Activated T-helper 17 cell treated with anti-CD3 and anti-CD28 coated beads, Interleukin-2, amount 50 U/mL, for 72 hours (primary cell): ENCODE measurements around the gene YJU2. TPM values are rescaled to one million over a fixed set of nuclear protein-coding genes. Genes with fewer than 3 reads are reported as not detected.

ENCODE experiments used
- ATAC-seq: fragments of 150-1000 bp; cut with Tn5 transposase; replicated peaks from 2 replicates; pipeline ENCODE4 v1.10.0; 2021; ENCODE audit warnings: mild to moderate bottlenecking, moderate library complexity
- H3K27ac Mint-ChIP-seq: one replicate; pipeline ENCODE4 v1.8.0; 2022; ENCODE audit warnings: mixed read lengths
- H3K27me3 Mint-ChIP-seq: one replicate; pipeline ENCODE4 v1.8.0; 2022; ENCODE audit warnings: mixed read lengths
- H3K36me3 Mint-ChIP-seq: one replicate; pipeline ENCODE4 v1.8.0; 2022; ENCODE audit warnings: low read depth, mild to moderate bottlenecking, mixed read lengths
- H3K4me1 Mint-ChIP-seq: one replicate; pipeline ENCODE4 v1.8.0; 2022; ENCODE audit warnings: mixed read lengths
- H3K4me3 Mint-ChIP-seq: one replicate; pipeline ENCODE4 v1.8.0; 2022; ENCODE audit warnings: mild to moderate bottlenecking, mixed read lengths
- H3K9me3 Mint-ChIP-seq: one replicate; pipeline ENCODE4 v1.8.0; 2022; ENCODE audit warnings: mixed read lengths
- total RNA-seq, 2 donors: library from RNA; stranded (reverse); gene quantifications; one replicate each; pipeline ENCODE4 v1.2.3, GENCODE V29; 2022

The YJU2 gene
- total RNA-seq, 2 donors from 2014 or later = 22.5 to 22.6 TPM

GRCh38 chr19:4292515-4292914 is 45.6 kb downstream of the YJU2 start:
- no peak for ATAC-seq
- Mint-ChIP-seq H3K36me3 (no peaks in the 10 kb centered on the region), H3K27ac (no peak overlapping the region), H3K4me3 (no peak overlapping the region), H3K4me1 (no peaks in the 10 kb centered on the region), H3K27me3 (no peaks in the 10 kb centered on the region), H3K9me3 (no peaks in the 10 kb centered on the region)

DNA sequence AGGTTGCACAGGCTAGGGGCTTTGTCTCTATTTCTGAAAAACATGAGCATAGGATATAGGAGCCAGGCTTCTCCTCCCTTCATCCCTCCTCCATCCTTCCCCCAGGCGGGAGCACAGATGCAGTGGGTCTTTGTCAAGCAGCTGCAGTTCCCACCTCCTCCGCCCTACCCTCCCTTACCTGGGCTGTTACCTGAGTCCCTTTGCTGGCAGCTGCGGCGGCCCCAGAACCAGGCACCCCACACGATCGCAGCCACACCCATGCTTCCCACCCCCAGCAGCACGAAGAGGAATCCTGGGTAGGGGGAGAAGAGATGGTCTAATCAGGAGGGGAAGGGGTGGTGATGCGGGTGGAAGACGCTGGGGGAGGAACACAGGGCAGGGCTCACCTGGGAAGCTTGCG is 47.5 kb downstream of the YJU2 start:
- no peak for ATAC-seq
- Mint-ChIP-seq H3K27ac (no peak overlapping the region), H3K27me3 (no peaks in the 10 kb centered on the region), H3K4me1 (no peaks in the 10 kb centered on the region), H3K9me3 (no peaks in the 10 kb centered on the region), H3K36me3 (no peaks in the 10 kb centered on the region), H3K4me3 (no peak overlapping the region)

DNA sequence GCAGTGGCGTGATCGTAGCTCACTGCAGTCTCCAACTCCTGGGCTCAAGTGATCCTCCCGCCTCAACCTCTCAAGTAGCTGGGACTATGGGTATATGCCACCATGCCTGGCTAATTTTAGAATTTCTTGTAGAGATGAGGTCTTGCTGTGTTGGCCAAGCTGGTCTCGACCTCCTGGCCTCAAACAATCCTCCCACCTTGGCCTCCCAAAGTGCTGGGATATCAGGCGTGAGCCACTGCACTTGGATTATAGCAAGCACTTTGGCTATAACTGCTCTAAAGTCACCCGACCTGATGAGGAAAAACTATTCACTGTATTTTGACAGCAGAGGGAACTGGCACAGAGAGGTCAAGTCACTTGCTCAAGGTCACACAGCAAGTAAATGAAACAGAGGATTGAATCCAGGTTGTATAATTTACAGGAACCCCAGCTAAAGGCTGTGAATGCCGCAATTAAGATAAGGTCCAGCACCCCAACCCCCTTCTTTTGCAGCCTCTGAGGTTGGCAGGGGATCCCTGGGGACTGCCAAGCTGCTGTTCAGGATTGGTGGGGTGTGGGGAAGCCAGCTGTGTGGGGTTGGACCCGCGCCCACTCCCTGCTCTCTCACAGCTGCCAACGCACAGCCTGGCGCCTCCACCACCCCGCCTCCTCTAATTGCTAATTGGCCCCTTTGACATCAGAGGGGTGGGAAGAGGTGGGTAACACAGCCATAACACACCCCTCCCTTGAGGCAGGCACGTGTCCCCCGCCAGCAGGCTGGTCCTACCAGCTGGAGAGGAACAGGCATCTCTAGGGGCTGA is 49.3 kb downstream of the YJU2 start:
- Mint-ChIP-seq H3K4me1 (no peaks in the 10 kb centered on the region), H3K27ac (no peak overlapping the region), H3K4me3 (no peak overlapping the region), H3K9me3 (no peaks in the 10 kb centered on the region), H3K36me3 (no peaks in the 10 kb centered on the region), H3K27me3 (no peaks in the 10 kb centered on the region)
- ATAC-seq = no peak

DNA sequence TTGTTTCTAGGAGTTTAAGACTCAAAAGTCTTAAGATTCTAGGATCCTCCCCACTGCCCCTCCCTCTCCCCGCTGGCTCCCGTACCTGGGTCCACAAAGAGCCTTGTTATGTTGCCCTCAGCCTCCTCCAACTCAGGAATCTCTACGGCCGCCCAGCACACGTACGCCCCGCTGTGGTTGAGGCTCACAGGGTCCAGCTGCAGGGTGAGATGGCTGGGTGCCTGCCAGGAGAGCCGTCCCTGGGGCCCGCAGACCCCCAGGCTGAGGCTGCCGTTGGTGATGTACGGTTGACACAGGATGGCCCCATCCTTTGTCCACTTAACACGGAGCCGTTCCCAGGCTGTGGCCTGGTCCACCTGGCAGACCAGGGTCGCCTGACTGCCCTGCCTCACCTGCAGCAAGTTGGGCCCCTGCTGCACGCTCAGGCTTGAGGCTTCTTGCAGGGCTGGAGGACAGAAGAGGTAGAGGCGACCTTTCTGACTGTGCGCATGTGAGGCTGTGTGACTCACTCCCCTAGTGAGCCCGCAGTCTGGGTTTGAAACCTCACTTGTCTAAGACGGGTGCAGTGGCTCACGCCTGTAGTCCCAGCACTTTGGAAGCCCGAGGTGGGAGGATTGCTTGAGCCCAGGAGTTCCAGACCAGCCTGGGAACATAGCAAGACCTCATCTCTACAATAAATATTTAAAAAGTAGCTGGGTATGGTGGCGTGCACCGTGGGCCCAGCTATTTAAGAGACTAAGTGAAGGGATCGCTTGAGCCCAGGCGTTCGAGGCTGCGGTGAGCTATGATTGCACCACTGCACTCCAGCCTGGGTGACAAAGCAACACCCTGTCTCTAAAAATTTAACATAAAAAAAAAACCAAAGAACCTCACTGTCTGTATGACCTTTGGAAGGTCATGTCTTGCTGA is 51.3 kb downstream of the YJU2 start:
- no peak overlapping the region for H3K4me3 Mint-ChIP-seq
- no peaks in the 10 kb centered on the region for H3K9me3 Mint-ChIP-seq
- H3K27ac Mint-ChIP-seq = no peak overlapping the region
- H3K36me3 Mint-ChIP-seq = no peaks in the 10 kb centered on the region
- H3K4me1 Mint-ChIP-seq = no peaks in the 10 kb centered on the region
- ATAC-seq = peak; percentile 85
- no peaks in the 10 kb centered on the region for H3K27me3 Mint-ChIP-seq

DNA sequence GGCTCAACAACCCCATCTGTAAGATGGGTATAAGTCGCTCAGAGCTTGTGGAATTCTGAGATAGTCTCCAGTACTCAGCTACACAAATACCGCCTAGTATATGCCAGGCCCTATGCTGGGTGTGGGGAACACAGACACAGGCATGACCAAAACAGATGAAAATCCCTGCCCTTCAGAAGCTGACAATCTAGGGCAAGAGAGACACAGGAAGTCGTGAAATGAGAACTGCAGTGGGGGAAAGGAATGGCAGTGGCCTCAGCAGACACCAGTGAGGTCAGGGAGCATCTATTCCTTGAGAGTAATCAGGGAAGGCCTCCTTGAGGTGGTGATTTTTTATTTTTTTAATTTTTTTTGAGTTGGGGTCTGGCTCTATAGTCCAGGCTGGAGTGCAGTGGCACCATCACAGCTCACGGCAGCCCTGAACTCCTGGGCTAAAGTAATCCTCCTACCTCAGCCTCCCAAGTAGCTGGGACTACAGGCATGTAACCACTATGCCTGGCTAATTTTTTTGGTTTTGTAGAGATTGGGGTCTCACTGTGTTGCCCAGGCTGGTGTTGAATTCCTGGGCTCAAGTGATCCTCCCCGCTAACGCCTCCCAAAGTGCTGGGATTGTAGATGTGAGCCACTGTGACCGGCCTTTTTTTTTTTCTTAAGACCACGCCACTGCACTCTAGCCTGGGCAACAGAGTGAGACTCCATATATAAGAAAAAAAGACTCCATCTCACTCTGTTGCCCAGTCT is 52.1 kb downstream of the YJU2 start:
- Mint-ChIP-seq H3K4me3 (no peak overlapping the region), H3K36me3 (no peaks in the 10 kb centered on the region), H3K4me1 (no peaks in the 10 kb centered on the region), H3K27me3 (no peaks in the 10 kb centered on the region), H3K9me3 (no peaks in the 10 kb centered on the region), H3K27ac (no peak overlapping the region)
- peak; percentile 46 for ATAC-seq

- Mint-ChIP-seq H3K27ac (no peak overlapping the region), H3K36me3 (no peaks in the 10 kb centered on the region), H3K4me1 (no peaks in the 10 kb centered on the region), H3K4me3 (no peak overlapping the region), H3K9me3 (no peaks in the 10 kb centered on the region), H3K27me3 (no peaks in the 10 kb centered on the region)
- no peak for ATAC-seq
Observed at GRCh38 chr19:4300589-4300988, 53.7 kb downstream of the YJU2 start.

GRCh38 chr19:4301590-4302242 is 54.8 kb downstream of the YJU2 start:
- Mint-ChIP-seq H3K36me3 (no peaks in the 10 kb centered on the region), H3K4me1 (no peaks in the 10 kb centered on the region), H3K27ac (peak overlapping the region; percentile 53), H3K4me3 (peak overlapping the region; percentile 38), H3K9me3 (no peaks in the 10 kb centered on the region), H3K27me3 (no peaks in the 10 kb centered on the region)
- ATAC-seq = no peak

DNA sequence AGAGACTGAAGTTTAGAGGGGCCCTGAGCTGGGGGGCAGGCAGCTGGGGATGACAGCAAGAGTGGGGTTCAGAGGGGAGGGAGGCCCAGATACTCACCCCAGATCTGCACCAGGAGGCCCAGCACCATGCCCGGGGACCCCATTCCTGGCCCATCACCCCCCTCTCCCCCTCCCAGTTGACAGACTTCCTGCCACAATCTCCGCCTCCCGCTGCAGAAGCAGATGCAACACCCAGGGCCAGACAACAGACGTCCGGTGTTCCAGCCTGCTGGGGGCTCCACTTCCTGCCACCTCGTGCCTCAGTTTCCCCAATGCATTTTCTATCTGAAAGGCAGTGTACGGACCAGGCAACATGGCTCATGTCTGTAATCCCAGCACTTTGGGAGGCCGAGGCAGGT is 55.4 kb downstream of the YJU2 start, which contains the start of gene TMIGD2:
TMIGD2 (minus strand) TSS at position 147 of the 398 bp plus-strand sequence; CDS start at position 143, 4 bp downstream.
- no peak for ATAC-seq
- no peaks in the 10 kb centered on the region for H3K36me3 Mint-ChIP-seq
- H3K27me3 Mint-ChIP-seq = no peaks in the 10 kb centered on the region
- H3K9me3 Mint-ChIP-seq = no peaks in the 10 kb centered on the region
- H3K27ac Mint-ChIP-seq = peak within 1 kb of the TSS; percentile 53
- peak within 1 kb of the TSS; percentile 38 for H3K4me3 Mint-ChIP-seq
- no peaks in the 10 kb centered on the region for H3K4me1 Mint-ChIP-seq

DNA sequence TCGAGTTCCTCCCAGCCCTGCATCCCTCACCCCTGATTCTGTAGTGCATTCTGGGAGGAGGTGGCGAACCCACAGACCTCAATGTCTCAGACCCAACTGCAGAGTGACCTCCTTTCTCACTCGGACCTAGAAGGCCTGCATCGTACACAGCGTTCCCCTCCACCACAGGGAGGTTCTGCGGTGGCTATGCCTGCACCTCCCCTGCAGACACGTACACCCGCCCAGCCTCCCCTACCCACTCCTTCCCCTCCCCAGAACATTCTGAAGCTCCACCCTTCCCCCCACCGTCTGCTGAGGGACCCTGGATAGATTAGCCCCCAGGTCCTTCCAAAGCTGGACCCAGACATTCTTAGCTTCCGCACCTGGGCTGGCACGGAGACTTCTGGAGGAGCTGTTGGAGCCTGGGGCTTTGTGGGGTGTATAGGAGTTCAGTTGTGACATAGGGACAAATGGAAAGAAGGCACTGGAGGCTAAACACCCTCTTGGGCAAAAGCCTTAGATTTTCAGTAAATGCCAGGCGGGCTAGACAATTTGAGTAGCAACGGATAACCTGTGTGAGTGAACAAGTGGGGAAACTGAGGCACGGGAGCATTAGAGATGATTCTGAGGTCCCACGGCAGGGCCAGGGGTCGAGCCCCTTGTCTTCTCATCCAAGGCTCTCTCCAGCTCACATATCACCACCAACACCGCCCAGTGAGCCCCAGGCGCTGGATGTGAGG is 57.1 kb downstream of the YJU2 start:
- no peaks in the 10 kb centered on the region for H3K27me3 Mint-ChIP-seq
- no peaks in the 10 kb centered on the region for H3K9me3 Mint-ChIP-seq
- peak overlapping the region; percentile 60 for H3K4me3 Mint-ChIP-seq
- no peaks in the 10 kb centered on the region for H3K36me3 Mint-ChIP-seq
- H3K27ac Mint-ChIP-seq = no peak overlapping the region
- no peaks in the 10 kb centered on the region for H3K4me1 Mint-ChIP-seq
- ATAC-seq = peak; percentile 34

- Mint-ChIP-seq H3K4me1 (no peaks in the 10 kb centered on the region), H3K9me3 (no peaks in the 10 kb centered on the region), H3K4me3 (peak within 1 kb of the TSS; percentile 63), H3K27ac (no peak within 1 kb of the TSS), H3K36me3 (no peaks in the 10 kb centered on the region), H3K27me3 (no peaks in the 10 kb centered on the region)
- ATAC-seq = peak; percentile 83
Observed at GRCh38 chr19:4304538-4305256, 57.8 kb downstream of the YJU2 start, which contains the start of gene FSD1. Gene FSD1, plus strand, starts transcription at chr19:4304598. Its CDS starts 149 bp downstream, at chr19:4304747.

DNA sequence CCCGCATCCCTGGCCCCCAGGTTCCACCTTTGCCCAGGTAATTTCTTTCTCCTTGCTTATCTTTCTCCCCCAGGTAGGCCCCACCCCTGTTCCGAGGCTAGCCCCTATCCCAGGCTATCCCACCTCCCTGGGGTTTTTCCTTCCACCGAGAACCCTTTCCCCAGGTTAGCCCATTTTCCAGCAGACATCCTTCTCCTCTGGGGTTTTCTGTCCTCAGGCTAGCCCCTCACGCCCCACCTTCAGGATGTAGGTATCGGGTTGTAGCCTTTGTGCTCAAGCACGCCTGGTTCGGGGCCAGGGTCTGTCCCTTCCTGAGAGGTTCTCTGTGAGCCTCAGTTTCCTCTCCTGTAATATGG is 58.4 kb downstream of the YJU2 start:
- no peaks in the 10 kb centered on the region for H3K4me1 Mint-ChIP-seq
- no peaks in the 10 kb centered on the region for H3K27me3 Mint-ChIP-seq
- no peaks in the 10 kb centered on the region for H3K36me3 Mint-ChIP-seq
- ATAC-seq = no peak
- peak overlapping the region; percentile 63 for H3K4me3 Mint-ChIP-seq
- H3K9me3 Mint-ChIP-seq = no peaks in the 10 kb centered on the region
- H3K27ac Mint-ChIP-seq = no peak overlapping the region

- Mint-ChIP-seq H3K36me3 (no peaks in the 10 kb centered on the region), H3K4me1 (no peaks in the 10 kb centered on the region), H3K4me3 (peak overlapping the region; percentile 63), H3K27me3 (no peaks in the 10 kb centered on the region), H3K27ac (no peak overlapping the region), H3K9me3 (no peaks in the 10 kb centered on the region)
- no peak for ATAC-seq
Observed at GRCh38 chr19:4305659-4306058, 58.8 kb downstream of the YJU2 start.
